Measurements from ENCODE around the gene RAMAC.

- TF ChIP-seq CTCF (IDR thresholded peaks at IDR 0.05) (no peak), POLR2A (IDR thresholded peaks at IDR 0.05) (no peak), EP300 (IDR thresholded peaks at IDR 0.05) (no peak)
Measured at GRCh38 chr15:82980981-82981380, 5.0 kb upstream of the RAMAC start.
